H54 (cell line): ENCODE results near the gene SCN4A.
"Not testable (repeated sequence)": the region's sequence is repeated elsewhere in the genome, so short reads cannot be mapped to it uniquely, and the experiment has no call there.

Experiments used
- DNase-seq: peaks from one replicate; pipeline ENCODE4 v3.0.0; 2011; ENCODE audit warnings: low spot score, mixed read lengths; ENCODE audit not compliant: insufficient read length
- FAIRE-seq: peaks from 3 replicates; lab custom pipeline; 2011; peaks lifted over from hg19 to GRCh38; lab: Jason Lieb, UNC

SCN4A gene

DNA sequence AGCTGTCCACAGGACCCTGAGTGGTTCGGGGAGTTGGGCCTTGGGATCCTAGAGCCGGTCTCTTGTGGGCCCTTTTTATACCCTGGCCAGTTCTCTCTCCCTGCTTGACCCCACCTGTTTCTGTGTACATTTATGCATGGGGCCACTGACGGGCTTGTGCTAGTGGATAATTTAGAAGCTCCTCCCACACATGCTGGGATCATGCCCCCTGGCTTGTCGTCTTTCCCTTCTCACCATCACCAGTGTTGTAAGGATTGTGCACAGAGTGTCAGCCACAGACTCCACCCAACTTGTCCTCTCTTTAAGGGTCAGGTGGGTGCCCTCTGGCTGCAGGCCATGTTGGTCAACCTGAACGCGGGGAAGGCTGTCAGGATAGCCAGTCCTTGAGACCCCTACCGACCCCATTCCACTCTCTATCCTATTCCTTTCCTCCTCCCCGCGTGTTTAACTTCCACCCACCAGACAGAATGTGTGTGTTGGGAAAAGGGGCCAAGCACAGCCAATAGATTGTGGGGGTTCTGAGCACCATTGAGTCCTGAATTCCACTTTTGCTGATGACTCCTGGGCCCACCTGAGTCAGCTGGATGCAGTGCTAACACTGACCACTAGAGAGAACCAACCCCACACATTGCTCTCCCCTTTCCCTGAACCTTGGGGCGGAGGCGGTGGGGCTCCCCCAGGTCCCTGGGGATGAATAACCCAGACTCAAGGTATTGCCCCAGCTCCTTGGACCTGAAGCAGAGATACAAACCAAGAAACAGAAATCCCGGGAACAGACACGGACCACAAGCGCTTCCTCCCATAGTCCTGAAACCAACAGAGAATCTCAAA lies 76.0 kb downstream of the SCN4A start, which contains the start of gene CSH1:
Gene CSH1 (minus strand): TSS at position 51 of the 831 bp plus-strand sequence. CDS start 63 bp downstream, outside the sequence.
- FAIRE-seq, DNase-seq: not testable (repeated sequence)

DNA sequence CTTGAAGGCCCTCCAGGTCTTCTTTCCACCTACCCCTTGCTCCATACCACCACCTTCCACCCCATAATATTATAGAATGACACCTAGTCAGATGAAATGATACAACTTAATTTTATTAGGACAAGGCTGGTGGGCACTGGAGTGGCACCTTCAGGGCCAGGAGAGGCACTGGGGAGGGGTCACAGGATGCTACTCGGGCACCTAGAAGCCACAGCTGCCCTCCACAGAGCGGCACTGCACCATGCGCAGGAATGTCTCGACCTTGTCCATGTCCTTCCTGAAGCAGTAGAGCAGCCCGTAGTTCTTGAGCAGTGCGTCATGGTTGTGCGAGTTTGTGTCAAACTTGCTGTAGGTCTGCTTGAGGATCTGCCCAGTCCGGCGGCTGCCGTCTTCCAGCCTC lies 77.9 kb downstream of the SCN4A start:
- FAIRE-seq, DNase-seq: not testable (repeated sequence)

DNA sequence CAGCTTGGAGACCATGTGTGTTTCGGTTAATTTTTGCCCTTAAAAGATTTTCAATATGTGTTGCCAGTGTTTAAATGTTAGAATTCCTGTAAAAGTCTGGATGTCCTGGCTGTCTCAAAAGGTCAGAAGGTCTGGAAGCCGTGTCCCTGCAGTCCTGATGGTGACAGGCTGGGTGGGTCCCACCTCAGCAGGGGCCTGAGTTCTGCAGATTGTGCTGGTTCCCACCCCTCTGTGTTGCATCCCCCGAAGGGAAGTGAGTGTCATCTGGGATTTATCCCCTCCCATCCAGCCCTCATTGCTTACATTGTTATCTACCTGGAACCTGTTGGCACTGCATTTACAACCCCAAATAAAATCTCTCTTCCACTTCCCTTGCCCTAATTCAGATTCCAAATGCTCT lies 78.7 kb downstream of the SCN4A start:
- not testable (repeated sequence) for FAIRE-seq, DNase-seq

DNA sequence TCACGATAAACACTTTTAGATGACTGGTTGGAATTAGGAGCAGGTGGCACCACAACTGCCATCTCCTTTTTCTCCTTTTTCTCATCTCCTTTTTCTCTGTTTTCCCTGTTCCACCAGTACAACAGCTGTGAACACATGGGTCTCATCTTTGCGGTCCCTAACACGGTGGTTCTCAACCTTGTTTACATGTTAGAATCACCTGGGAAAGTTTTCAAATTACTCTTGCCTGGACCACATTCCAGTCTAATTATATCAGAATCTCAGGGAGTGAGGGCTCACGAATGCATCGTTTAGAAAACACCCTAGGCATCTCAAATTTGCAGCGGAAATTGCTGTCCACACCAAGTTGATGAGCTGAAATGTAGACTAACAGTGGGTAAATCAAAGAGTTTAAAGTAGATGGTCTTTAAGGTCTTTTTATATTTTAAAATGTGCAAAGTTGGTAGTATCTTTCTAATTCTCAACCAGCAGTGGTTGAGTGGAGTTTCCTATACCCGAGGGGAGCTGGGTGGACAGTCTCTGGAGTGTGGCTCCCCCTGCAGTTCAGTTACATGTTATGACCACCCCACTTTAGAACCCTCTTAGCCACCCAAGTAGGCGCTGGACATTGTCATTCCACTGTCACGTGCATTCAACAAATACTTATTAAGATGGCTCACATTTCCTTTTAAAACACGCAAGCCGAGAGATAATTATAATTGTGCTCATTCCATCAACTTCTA lies 80.2 kb downstream of the SCN4A start:
- not testable (repeated sequence) for FAIRE-seq, DNase-seq

DNA sequence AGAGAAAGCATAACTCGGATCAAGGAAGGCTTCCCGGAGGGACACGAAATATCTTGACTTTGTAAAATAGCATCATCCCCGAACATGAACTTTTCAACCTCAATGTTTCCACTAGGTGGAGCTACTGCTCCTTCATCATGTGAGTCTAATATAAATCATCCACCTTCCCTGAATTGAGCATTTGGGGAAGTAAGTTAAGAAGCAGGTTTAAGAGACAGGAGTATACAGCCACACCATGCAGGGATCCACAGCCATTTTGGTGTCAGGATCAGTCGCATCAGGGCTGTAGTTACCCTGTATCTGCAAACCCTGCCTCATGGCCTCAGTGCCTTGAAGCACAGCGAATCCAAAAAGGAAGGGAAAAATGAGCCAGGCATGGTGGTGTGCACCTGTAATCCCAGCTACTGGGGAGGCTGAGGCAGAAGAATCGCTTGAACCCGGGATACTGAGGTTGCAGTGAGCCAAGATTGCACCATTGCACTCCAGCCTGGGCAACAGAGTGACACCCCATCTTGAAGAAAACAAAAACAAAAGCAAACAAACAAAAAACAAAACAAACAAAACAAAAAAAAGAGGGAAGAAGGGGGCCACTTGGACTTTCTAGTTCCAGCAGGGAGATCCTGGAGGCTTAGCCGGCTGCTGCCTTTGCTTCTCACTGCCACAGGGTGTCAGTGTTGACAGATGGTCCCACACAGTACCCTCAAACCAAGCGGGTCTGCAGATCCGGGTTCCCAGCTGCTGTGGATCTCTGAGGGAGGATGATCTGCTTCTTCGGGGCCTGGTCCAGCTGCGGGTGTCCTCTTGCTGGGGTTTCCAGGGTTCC lies 83.5 kb downstream of the SCN4A start:
- not testable (repeated sequence) for DNase-seq
- peak; percentile 43 for FAIRE-seq
